SK-N-SH (cell line): Measurements from ENCODE around the gene NUDT22. TPM values are rescaled to one million over a fixed set of nuclear protein-coding genes. Genes with fewer than 3 reads are reported as not detected.

Source experiments
- CTCF ChIA-PET: fragments of 300-600, 350-600 bp; formaldehyde crosslinking; extraction: SDS; loops from one replicate; lab custom pipeline; 2021; lab: Yijun Ruan, JAX
- POLR2A ChIA-PET: fragments of 350-600 bp; sonication (Branson Sonifier 250); formaldehyde crosslinking; extraction: SDS; loops from one replicate; lab custom pipeline; 2020; ENCODE audit warnings: antibody characterized with exemption, inconsistent platforms; lab: Yijun Ruan, JAX
- DNase-seq: peaks from one replicate; pipeline ENCODE4 v3.0.0; 2012
- H2AFZ ChIP-seq: fragments of 200-600 bp; sonication (generic); 2 replicates; pipeline ENCODE4 v1.8.1; 2016; ENCODE audit warnings: antibody characterized with exemption, mild to moderate bottlenecking, low read depth
- H3F3A ChIP-seq: fragments of 200-600 bp; sonication (generic); replicated peaks from 2 replicates; pipeline ENCODE3; 2016; ENCODE audit warnings: antibody characterized with exemption, mild to moderate bottlenecking; ENCODE audit not compliant: insufficient read depth
- H3K27ac ChIP-seq, 2 experiments: fragments of 200-500 bp in 1 of 2; fragments of 200-600 bp in 1 of 2; sonication (Bioruptor generic) in 1 of 2; sonication (generic), shearing (Covaris generic) in 1 of 2; 2 replicates each; pipeline versions ENCODE4 v1.5.1 to v1.6.1; 2014 to 2016; ENCODE audit warnings: low read depth in 2 of 2, inconsistent platforms in 1 of 2, low read length in 1 of 2, mild to moderate bottlenecking in 1 of 2, mixed read lengths in 1 of 2
- H3K27me3 ChIP-seq: fragments of 200-600 bp; sonication (generic), shearing (Covaris generic); 2 replicates; pipeline ENCODE4 v1.6.1; 2016; ENCODE audit warnings: mixed run types; ENCODE audit not compliant: insufficient read depth
- H3K36me3 ChIP-seq, 2 experiments: fragments of 200-500 bp in 1 of 2; fragments of 200-600 bp in 1 of 2; sonication (Bioruptor generic) in 1 of 2; sonication (generic) in 1 of 2; replicated peaks in 1 of 2; 2 replicates each; pipeline versions ENCODE3 to v1.5.1; 2014 to 2016; ENCODE audit warnings: low read length in 1 of 2, mild to moderate bottlenecking in 1 of 2; ENCODE audit not compliant: insufficient read depth in 2 of 2, control insufficient read depth in 1 of 2
- H3K4me1 ChIP-seq, 2 experiments: fragments of 200-500 bp in 1 of 2; fragments of 200-600 bp in 1 of 2; sonication (Bioruptor generic) in 1 of 2; sonication (generic), shearing (Covaris generic) in 1 of 2; 2 replicates each; pipeline versions ENCODE4 v1.5.1 to v1.6.1; 2014 to 2016; ENCODE audit warnings: low read depth in 1 of 2, low read length in 1 of 2, mixed run types in 1 of 2; ENCODE audit not compliant: insufficient read depth in 2 of 2, control insufficient read depth in 1 of 2
- H3K4me2 ChIP-seq: fragments of 200-600 bp; sonication (generic), shearing (Covaris generic); 2 replicates; pipeline ENCODE4 v1.6.1; 2017; ENCODE audit warnings: mixed run types
- H3K4me3 ChIP-seq, 2 experiments: fragments of 200-500 bp in 1 of 2; fragments of 200-600 bp in 1 of 2; sonication (Bioruptor generic) in 1 of 2; sonication (generic), shearing (Covaris generic) in 1 of 2; 2 replicates each; pipeline versions ENCODE4 v1.5.1 to v1.8.1; 2014 to 2016; ENCODE audit warnings: low read depth in 2 of 2, inconsistent platforms in 1 of 2, low read length in 1 of 2, mild to moderate bottlenecking in 1 of 2, mixed read lengths in 1 of 2, moderate library complexity in 1 of 2
- H3K79me2 ChIP-seq: fragments of 200-600 bp; sonication (generic); 2 replicates; pipeline ENCODE4 v1.8.1; 2017; ENCODE audit warnings: mild to moderate bottlenecking; ENCODE audit not compliant: insufficient read depth
- H3K9ac ChIP-seq: fragments of 200-600 bp; sonication (generic); 2 replicates; pipeline ENCODE4 v1.6.1; 2017; ENCODE audit warnings: mixed run types
- H3K9me2 ChIP-seq: fragments of 200-600 bp; sonication (generic); 2 replicates; pipeline ENCODE4 v1.6.1; 2017; ENCODE audit warnings: mixed run types
- H3K9me3 ChIP-seq: fragments of 200-600 bp; sonication (generic); 2 replicates; pipeline ENCODE4 v1.6.1; 2017; ENCODE audit warnings: mixed run types, mild to moderate bottlenecking, moderate library complexity
- H4K20me1 ChIP-seq: fragments of 200-600 bp; sonication (generic); 2 replicates; pipeline ENCODE4 v1.6.1; 2017; ENCODE audit warnings: mild to moderate bottlenecking, mixed run types; ENCODE audit not compliant: insufficient read depth
- CHD2 ChIP-seq: fragments of 150-350 bp; IDR thresholded peaks from 2 replicates; pipeline ENCODE4 v1.6.1; 2018; ENCODE audit warnings: low read length; ENCODE audit not compliant: partially characterized antibody
- ELF1 ChIP-seq: IDR thresholded peaks from 2 replicates; pipeline ENCODE4 v1.4.0; 2012
- FOSL2 ChIP-seq: IDR thresholded peaks from 2 replicates; pipeline ENCODE4 v1.4.0; 2012; ENCODE audit warnings: low read depth, mild to moderate bottlenecking, moderate library complexity, borderline replicate concordance
- FOXJ3 ChIP-seq: sonication (generic); formaldehyde crosslinking; IDR thresholded peaks from 2 replicates; pipeline ENCODE4 v1.5.1; 2020; ENCODE audit warnings: mild to moderate bottlenecking, missing genetic modification reagents
- FOXM1 ChIP-seq: IDR thresholded peaks from 2 replicates; pipeline ENCODE4 v1.4.0; 2012; ENCODE audit warnings: low read depth, mild to moderate bottlenecking
- GABPA ChIP-seq: IDR thresholded peaks from 2 replicates; pipeline ENCODE4 v1.4.0; 2012; ENCODE audit warnings: low read depth, mild to moderate bottlenecking
- IRF3 ChIP-seq: fragments of 150-350 bp; IDR thresholded peaks from 2 replicates; pipeline ENCODE4 v1.6.1; 2016; ENCODE audit warnings: mild to moderate bottlenecking, low read depth, low read length
- MXI1 ChIP-seq: IDR thresholded peaks from 2 replicates; pipeline ENCODE4 v1.6.1; 2012; ENCODE audit warnings: mild to moderate bottlenecking, low read depth, low read length, improper control_type of control experiment
- NFIC ChIP-seq: IDR thresholded peaks from 2 replicates; pipeline ENCODE4 v1.4.0; 2012; ENCODE audit warnings: borderline replicate concordance
- NRF1 ChIP-seq: IDR thresholded peaks from 2 replicates; pipeline ENCODE4 v1.6.1; 2012; ENCODE audit warnings: low read depth, mild to moderate bottlenecking, low read length
- PBX3 ChIP-seq: IDR thresholded peaks from 2 replicates; pipeline ENCODE4; 2012
- POLR2AphosphoS5 ChIP-seq: IDR thresholded peaks from 2 replicates; pipeline ENCODE4 v1.6.1; 2012; ENCODE audit warnings: low read depth, low read length
- RFX5 ChIP-seq: IDR thresholded peaks from 2 replicates; pipeline ENCODE4 v1.6.1; 2012; ENCODE audit warnings: mild to moderate bottlenecking, improper control_type of control experiment, low read length
- SIN3A ChIP-seq: IDR thresholded peaks from 2 replicates; pipeline ENCODE4 v1.6.1; 2012; ENCODE audit warnings: low read depth, mild to moderate bottlenecking, low read length, moderate library complexity, borderline replicate concordance
- TAF1 ChIP-seq: IDR thresholded peaks from 2 replicates; pipeline ENCODE4 v1.6.1; 2012; ENCODE audit warnings: low read depth, mild to moderate bottlenecking, low read length, moderate library complexity, borderline replicate concordance
- TCF12 ChIP-seq: IDR thresholded peaks from 2 replicates; pipeline ENCODE4 v1.4.0; 2012
- TEAD4 ChIP-seq: IDR thresholded peaks from 2 replicates; pipeline ENCODE4 v1.4.0; 2012; ENCODE audit warnings: mild to moderate bottlenecking, borderline replicate concordance; ENCODE audit not compliant: insufficient read depth
- USF1 ChIP-seq: IDR thresholded peaks from 2 replicates; pipeline ENCODE4 v1.4.0; 2012; ENCODE audit warnings: low read depth, borderline replicate concordance
- YY1 ChIP-seq: IDR thresholded peaks from 2 replicates; pipeline ENCODE4 v1.4.0; 2012; ENCODE audit warnings: low read depth, mild to moderate bottlenecking
- WGBS: methylation state at CpG from one replicate; pipeline ENCODE4 v1.1.6; 2017; ENCODE audit warnings: low lambda C conversion rate; 5-methylcytosine and 5-hydroxymethylcytosine counted together
- polyA plus RNA-seq, 3 experiments: library from polyadenylated mRNA; depleted of rRNA; stranded (reverse); fragments of >200 nt; gene quantifications; 2 replicates each; pipeline ENCODE4 v1.2.3, GENCODE V29; 2012

Gene NUDT22
- polyA plus RNA-seq, 1 of the 3 experiments (the other 2 are of a cell fraction): 72.7 TPM

DNA sequence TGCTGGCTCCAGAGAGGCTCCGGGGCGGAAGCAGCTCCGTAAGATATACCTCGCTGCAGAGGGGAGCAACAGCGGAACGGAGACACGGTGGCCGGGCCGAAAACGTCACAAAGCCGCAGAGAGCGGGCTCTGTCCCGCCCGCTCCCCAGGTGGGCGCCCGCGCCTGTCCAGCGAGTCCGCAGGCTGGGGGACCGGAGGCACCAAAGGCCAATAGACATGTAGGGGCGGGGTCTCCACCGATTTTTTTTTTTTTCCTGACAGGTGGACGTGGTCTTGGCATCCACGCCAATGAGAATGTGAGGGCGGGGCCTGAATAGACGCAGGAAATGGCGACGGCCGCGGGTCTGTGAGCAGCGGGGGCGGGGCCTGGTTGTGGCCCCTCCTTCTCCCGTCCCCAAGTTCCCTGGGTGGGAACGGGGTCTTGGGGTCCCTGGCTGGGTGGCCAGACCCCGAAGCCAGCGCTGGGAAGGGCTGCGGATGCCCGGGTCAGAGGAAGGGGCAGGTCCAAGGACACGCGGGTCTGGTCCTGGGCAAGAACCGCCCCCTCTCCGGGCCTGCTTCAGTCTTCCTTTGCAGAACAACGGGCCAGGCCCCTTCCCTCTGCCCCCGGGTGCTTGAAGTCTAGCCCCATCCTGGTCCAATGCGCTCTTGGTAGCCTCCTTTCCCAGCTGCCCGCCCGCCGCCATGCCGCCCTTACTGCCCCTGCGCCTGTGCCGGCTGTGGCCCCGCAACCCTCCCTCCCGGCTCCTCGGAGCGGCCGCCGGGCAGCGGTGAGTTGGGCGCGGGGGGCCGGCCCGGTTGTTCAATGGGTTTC, 4.3 kb downstream of the NUDT22 start, which contains the start of gene DNAJC4:
DNAJC4 (plus strand) TSS at position 378 of the 814 bp plus-strand sequence; CDS start at position 685, 307 bp downstream.
- POLR2A ChIA-PET: interaction anchor here (0.8 to 1.2 kb wide), 3 partner anchors 10 to 16 kb away, joined by 3 read pairs; partner anchors contain the start of genes FKBP2 and PPP1R14B
- H3K4me3 ChIP-seq: peak within 1 kb of the TSS; percentile 73 to 75
- peak within 1 kb of the TSS; percentile 77 for H3K9ac ChIP-seq

More for the DNA sequence above, 4.3 kb downstream of the NUDT22 start, which contains the start of gene DNAJC4:
- H3K27me3 ChIP-seq: no peaks in the 10 kb centered on the region
- peaks cover 0 to 4% of the 10 kb centered on the region in 2 experiments for H3K36me3 ChIP-seq
- no peaks in the 10 kb centered on the region for H3K9me3 ChIP-seq
- H3K4me2 ChIP-seq: peak within 1 kb of the TSS; percentile 90
- CTCF ChIA-PET: interaction anchor here (1.5 to 2.3 kb wide), 2 partner anchors 15 to 74 kb away, joined by 5 read pairs; partner anchors contain the start of gene ESRRA
- TF ChIP-seq ELF1: no peak; the same call in 1 of the 2 replicates
- 0 out of 2 replicates have a peak, but pooled peaks have one; percentile 3 for TF ChIP-seq TCF12
- peak; percentile 75; the same call in 1 of the 2 replicates for TF ChIP-seq YY1
- TF ChIP-seq POLR2AphosphoS5: 0 out of 2 replicates have a peak, but pooled peaks have one; percentile 32
- TF ChIP-seq IRF3: peak; percentile 23; the same call in 1 of the 2 replicates
- 0 out of 2 replicates have a peak, but pooled peaks have one; percentile 23 for TF ChIP-seq FOXM1
- no peak for TF ChIP-seq FOXJ3 (CRISPR knock-in tag)
- no peak for TF ChIP-seq USF1
- TF ChIP-seq RFX5: no peak
- 0 out of 2 replicates have a peak, but pooled peaks have one; percentile 28 for TF ChIP-seq TAF1
- TF ChIP-seq TEAD4: no peak
- TF ChIP-seq SIN3A: no peak
- peak; percentile 60 for TF ChIP-seq PBX3
- TF ChIP-seq MXI1: peak; percentile 75
- no peak for TF ChIP-seq NRF1
- TF ChIP-seq CHD2: no peak
- no peak for TF ChIP-seq FOSL2
- no peak for TF ChIP-seq GABPA
- TF ChIP-seq NFIC: no peak
- TF ChIP-seq, all 33 proteins: peak for 8
- H3K27ac ChIP-seq: peak within 1 kb of the TSS; percentile 54 to 92; a peak in 3 of 4 replicates
- H2AFZ ChIP-seq: peak within 1 kb of the TSS; percentile 82; the same call in 1 of the 2 replicates
- peaks cover 20% of the 10 kb centered on the region for H3F3A ChIP-seq
- WGBS: 2% methylated on average over 28 of the region's 62 CpGs
- peaks cover 50% of the 10 kb centered on the region for H3K79me2 ChIP-seq
- no peaks in the 10 kb centered on the region for H3K9me2 ChIP-seq
- H4K20me1 ChIP-seq: no peaks in the 10 kb centered on the region
- H3K4me1 ChIP-seq: peaks cover 17 to 52% of the 10 kb centered on the region in 2 experiments; a peak in 2 of 4 replicates
- DNase-seq: peak; percentile 93
